ENCODE measurements around the gene ZNF37A.
"Not testable (repeated sequence)": the region's sequence is repeated elsewhere in the genome, so short reads cannot be mapped to it uniquely, and the experiment has no call there.

ZNF37A gene

GRCh38 chr10:38150891-38151463, 56.8 kb downstream of the ZNF37A start:
- DNase-seq = not testable (repeated sequence)

GRCh38 chr10:38156416-38157269, 62.5 kb downstream of the ZNF37A start:
- no peak for DNase-seq

GRCh38 chr10:38157270-38157685, 63.1 kb downstream of the ZNF37A start:
- DNase-seq = no peak

- no peak for DNase-seq
These were observed 64.9 kb downstream of the ZNF37A start for GRCh38 chr10:38159004-38159403.

GRCh38 chr10:38163617-38164016, 69.5 kb downstream of the ZNF37A start:
- no peak for DNase-seq

- DNase-seq = no peak
These were observed 80.2 kb downstream of the ZNF37A start for GRCh38 chr10:38174336-38174735.

GRCh38 chr10:38184477-38184876, 90.3 kb downstream of the ZNF37A start:
- no peak for DNase-seq

Measured in activated CD8-positive, alpha-beta memory T cell treated with anti-CD3 and anti-CD28 coated beads, Interleukin-2, amount 50 U/mL, for 4 hours (primary cell).